Fibroblast of lung (primary cell): ENCODE measurements around the gene SFMBT2. TPM values are rescaled to one million over a fixed set of nuclear protein-coding genes. Genes with fewer than 3 reads are reported as not detected.

ENCODE experiments used
- DNase-seq, 2 donors: peaks; one replicate each; pipeline versions ENCODE4 v3.0.0 to v3.0.0-alpha.2; 2010; ENCODE audit warnings: low read depth in 2 of 2
- H2AFZ ChIP-seq: 2 replicates; pipeline ENCODE4 v1.5.1; 2012; ENCODE audit warnings: low read length, control low read depth, inconsistent platforms
- H3K27ac ChIP-seq: 2 replicates; pipeline ENCODE4 v1.5.1; 2011; ENCODE audit warnings: low read length, control low read depth; ENCODE audit not compliant: insufficient read depth
- H3K27me3 ChIP-seq: 2 replicates; pipeline ENCODE4 v1.5.1; 2011; ENCODE audit warnings: mild to moderate bottlenecking, low read length; ENCODE audit not compliant: control insufficient read depth, insufficient read depth
- H3K36me3 ChIP-seq: 2 replicates; pipeline ENCODE4 v1.5.1; 2011; ENCODE audit warnings: low read length; ENCODE audit not compliant: control insufficient read depth, insufficient read depth
- H3K4me1 ChIP-seq: 2 replicates; pipeline ENCODE4 v1.5.1; 2011; ENCODE audit warnings: low read length; ENCODE audit not compliant: control insufficient read depth, insufficient read depth; ENCODE audit errors: extremely low read depth
- H3K4me2 ChIP-seq: 2 replicates; pipeline ENCODE4 v1.5.1; 2011; ENCODE audit warnings: low read length, control low read depth; ENCODE audit not compliant: insufficient read depth; ENCODE audit errors: extremely low read depth
- H3K4me3 ChIP-seq, 4 experiments: fragments of 200-600 bp in 1 of 4; sonication (generic) in 1 of 4; replicated peaks in 1 of 4; 2 replicates each; pipeline ENCODE4 v1.5.1; 2011 to 2016; ENCODE audit warnings: low read length in 4 of 4, low read depth in 3 of 4, mild to moderate bottlenecking in 3 of 4, control low read depth in 2 of 4, inconsistent platforms in 1 of 4, mixed read lengths in 1 of 4; ENCODE audit not compliant: insufficient read depth in 1 of 4; ENCODE audit errors: control extremely low read depth in 1 of 4
- H3K79me2 ChIP-seq: 2 replicates; pipeline ENCODE4 v1.5.1; 2012; ENCODE audit warnings: mild to moderate bottlenecking, low read length, inconsistent platforms; ENCODE audit not compliant: control insufficient read depth, insufficient read depth
- H3K9ac ChIP-seq: 2 replicates; pipeline ENCODE4 v1.5.1; 2011; ENCODE audit warnings: mild to moderate bottlenecking, low read length, control low read depth; ENCODE audit not compliant: insufficient read depth
- H3K9me3 ChIP-seq: 2 replicates; pipeline ENCODE4 v1.5.1; 2012; ENCODE audit warnings: low read depth, low read length; ENCODE audit not compliant: control insufficient read depth, insufficient read depth
- H4K20me1 ChIP-seq: 2 replicates; pipeline ENCODE4 v1.5.1; 2011; ENCODE audit warnings: low read length; ENCODE audit not compliant: control insufficient read depth, insufficient read depth; ENCODE audit errors: extremely low read depth
- EZH2 ChIP-seq: IDR thresholded peaks from 2 replicates; pipeline ENCODE4 v1.5.1; 2012; ENCODE audit warnings: low read length, control low read depth, mild to moderate bottlenecking; ENCODE audit errors: missing control alignments
- polyA plus RNA-seq, 2 donors: library from polyadenylated mRNA; depleted of rRNA in 1 of 2; stranded (reverse) in 1 of 2; unstranded in 1 of 2; fragments of >200 nt; gene quantifications; 2 replicates each; pipeline ENCODE4 v1.2.1, GENCODE V29; 2011 to 2012; ENCODE audit warnings: missing spikeins in 1 of 2
- total RNA-seq: library from RNA; depleted of rRNA; stranded (reverse); fragments of >200 nt; gene quantifications from 2 replicates; pipeline ENCODE4 v1.2.1, GENCODE V29; 2014
- TF ChIP-seq, protein P1 (sequence below), 2 donors: IDR thresholded peaks in 1 of 2; conservative IDR thresholded peaks in 1 of 2; 1 replicate in 1 of 2; 2 replicates in 1 of 2; pipeline ENCODE4 v1.5.1; 2011 to 2012; ENCODE audit warnings: low read length in 2 of 2, control low read depth in 1 of 2, inconsistent platforms in 1 of 2, low read depth in 1 of 2, mild to moderate bottlenecking in 1 of 2

The SFMBT2 gene
- total and polyA plus RNA-seq, 2 donors (not counting 1 experiment from before 2014, with no cell fraction given), result 0.52 to 2.5 TPM

DNA sequence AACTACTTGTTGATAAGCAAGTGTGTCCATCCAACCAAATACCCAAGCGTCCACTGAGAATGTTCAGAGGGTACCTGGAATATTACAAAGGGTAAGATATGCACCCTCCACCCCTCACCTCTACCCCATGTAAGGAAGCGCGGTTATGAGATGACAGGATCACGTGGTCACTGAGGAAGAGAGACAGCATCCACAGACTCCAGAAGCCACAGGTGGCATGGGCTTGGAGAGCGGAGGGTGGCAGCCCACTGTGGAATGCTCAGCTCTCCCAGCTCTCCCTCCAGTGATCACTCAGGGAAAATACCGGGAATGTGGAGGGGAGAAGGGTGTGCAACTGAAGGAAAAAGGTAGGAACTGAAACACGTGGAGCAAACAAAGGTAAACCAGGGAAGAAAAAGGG is 25.7 kb downstream of the SFMBT2 start:
- H3K27me3 ChIP-seq, result no peaks in the 10 kb centered on the region
- no peak overlapping the region for H3K9ac ChIP-seq

DNA sequence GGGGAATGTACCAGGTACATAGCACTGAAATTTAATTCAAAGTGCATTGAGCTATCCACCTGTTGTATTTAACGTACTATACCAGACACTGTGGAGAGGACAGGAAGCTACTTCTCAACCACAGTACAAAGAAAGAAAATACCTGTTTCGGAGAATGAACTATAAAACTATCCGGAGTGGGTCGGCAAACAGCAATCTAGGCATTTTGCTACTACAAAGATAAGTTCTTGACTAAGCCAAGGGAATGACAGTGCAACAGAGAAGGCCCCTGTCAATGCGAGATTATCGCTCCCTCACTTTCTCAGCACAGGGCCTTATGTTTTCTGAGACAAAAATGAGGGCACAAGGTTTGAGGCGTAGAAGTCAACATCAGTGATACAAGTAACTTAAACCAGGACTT is 27.4 kb downstream of the SFMBT2 start:
- H3K9ac ChIP-seq, result no peak overlapping the region
- no peak overlapping the region for H2AFZ ChIP-seq
- no peak for DNase-seq
- no peaks in the 10 kb centered on the region for H3K4me1 ChIP-seq
- no peak overlapping the region for H3K4me2 ChIP-seq
- no peaks in the 10 kb centered on the region for H3K27me3 ChIP-seq
- no peak overlapping the region for H3K4me3 ChIP-seq
- no peaks in the 10 kb centered on the region for H3K79me2 ChIP-seq
- no peaks in the 10 kb centered on the region for H4K20me1 ChIP-seq
- no peak overlapping the region for H3K27ac ChIP-seq
- TF ChIP-seq, protein P1, sequence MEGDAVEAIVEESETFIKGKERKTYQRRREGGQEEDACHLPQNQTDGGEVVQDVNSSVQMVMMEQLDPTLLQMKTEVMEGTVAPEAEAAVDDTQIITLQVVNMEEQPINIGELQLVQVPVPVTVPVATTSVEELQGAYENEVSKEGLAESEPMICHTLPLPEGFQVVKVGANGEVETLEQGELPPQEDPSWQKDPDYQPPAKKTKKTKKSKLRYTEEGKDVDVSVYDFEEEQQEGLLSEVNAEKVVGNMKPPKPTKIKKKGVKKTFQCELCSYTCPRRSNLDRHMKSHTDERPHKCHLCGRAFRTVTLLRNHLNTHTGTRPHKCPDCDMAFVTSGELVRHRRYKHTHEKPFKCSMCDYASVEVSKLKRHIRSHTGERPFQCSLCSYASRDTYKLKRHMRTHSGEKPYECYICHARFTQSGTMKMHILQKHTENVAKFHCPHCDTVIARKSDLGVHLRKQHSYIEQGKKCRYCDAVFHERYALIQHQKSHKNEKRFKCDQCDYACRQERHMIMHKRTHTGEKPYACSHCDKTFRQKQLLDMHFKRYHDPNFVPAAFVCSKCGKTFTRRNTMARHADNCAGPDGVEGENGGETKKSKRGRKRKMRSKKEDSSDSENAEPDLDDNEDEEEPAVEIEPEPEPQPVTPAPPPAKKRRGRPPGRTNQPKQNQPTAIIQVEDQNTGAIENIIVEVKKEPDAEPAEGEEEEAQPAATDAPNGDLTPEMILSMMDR (conservative IDR thresholded peaks at IDR 0.05 in 1 of 2, IDR thresholded peaks at IDR 0.05 in 1 of 2; ENCODE audit: low read depth in 1 of 2, low read length in 2 of 2), result no peak
- TF ChIP-seq EZH2, result no peak
- H3K9me3 ChIP-seq, result no peaks in the 10 kb centered on the region
- no peaks in the 10 kb centered on the region for H3K36me3 ChIP-seq

More for the DNA sequence above, 25.7 kb downstream of the SFMBT2 start:
- no peak overlapping the region for H2AFZ ChIP-seq
- TF ChIP-seq, protein P1 (conservative IDR thresholded peaks at IDR 0.05 in 1 of 2, IDR thresholded peaks at IDR 0.05 in 1 of 2; ENCODE audit: low read depth in 1 of 2, low read length in 2 of 2), result no peak
- no peak for TF ChIP-seq EZH2
- H3K9me3 ChIP-seq, result no peaks in the 10 kb centered on the region
- no peak overlapping the region for H3K4me2 ChIP-seq
- no peak overlapping the region for H3K4me3 ChIP-seq
- no peaks in the 10 kb centered on the region for H4K20me1 ChIP-seq
- no peak for DNase-seq
- H3K79me2 ChIP-seq, result no peaks in the 10 kb centered on the region
- no peaks in the 10 kb centered on the region for H3K4me1 ChIP-seq
- no peaks in the 10 kb centered on the region for H3K36me3 ChIP-seq
- H3K27ac ChIP-seq, result no peak overlapping the region

DNA sequence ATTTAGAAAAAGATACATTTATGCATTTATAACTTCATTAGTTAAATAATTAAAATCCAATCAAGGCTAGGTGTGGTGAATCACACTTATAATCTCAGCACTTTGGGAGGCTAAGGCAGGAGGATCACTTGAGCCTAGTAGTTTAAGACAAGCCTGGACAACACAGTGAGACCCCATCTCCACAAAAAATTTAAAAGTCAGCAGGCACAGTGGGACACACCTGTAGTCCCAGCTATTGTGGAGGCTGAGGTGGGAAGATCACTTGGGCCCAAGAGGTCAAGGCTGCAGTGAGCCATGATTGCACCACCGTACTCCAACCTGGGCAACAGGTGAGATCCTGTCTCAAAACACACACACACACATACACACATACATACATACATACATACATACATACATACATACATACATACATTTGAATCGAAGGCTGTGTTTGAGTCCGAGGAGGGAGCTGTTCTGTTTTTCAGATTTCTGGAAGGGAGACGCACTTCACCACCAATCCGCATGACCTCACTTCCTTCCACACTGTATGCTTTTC is 30.1 kb downstream of the SFMBT2 start:
- Histone ChIP-seq H3K4me2 (no peak overlapping the region), H3K9me3 (no peaks in the 10 kb centered on the region), H3K36me3 (no peaks in the 10 kb centered on the region), H3K79me2 (no peaks in the 10 kb centered on the region), H4K20me1 (no peaks in the 10 kb centered on the region), H3K9ac (no peak overlapping the region), H2AFZ (no peak overlapping the region), H3K4me3 (no peak overlapping the region), H3K27ac (no peak overlapping the region), H3K27me3 (no peaks in the 10 kb centered on the region), H3K4me1 (no peaks in the 10 kb centered on the region)
- DNase-seq, result no peak
- TF ChIP-seq, protein P1 (conservative IDR thresholded peaks at IDR 0.05 in 1 of 2, IDR thresholded peaks at IDR 0.05 in 1 of 2; ENCODE audit: low read depth in 1 of 2, low read length in 2 of 2), result no peak
- TF ChIP-seq EZH2, result no peak
